Measurements from ENCODE around the gene UEVLD. TPM values are rescaled to one million over a fixed set of nuclear protein-coding genes. Genes with fewer than 3 reads are reported as not detected.

The UEVLD gene
- total RNA-seq, 3 donors from 2014 or later, result 28.5 to 54.4 (median 28.8) TPM

GRCh38 chr11:18501629-18502028 is 86.9 kb downstream of the UEVLD start:
- no peak overlapping the region for H3K27ac ChIP-seq
- no peaks in the 10 kb centered on the region for H3K4me1 ChIP-seq
- H3K36me3 ChIP-seq, result no peaks in the 10 kb centered on the region
- DNase-seq (ENCODE audit: low spot score in 2 of 2), result no peak
- H3K4me3 ChIP-seq, result no peak overlapping the region
- TF ChIP-seq, protein P1, sequence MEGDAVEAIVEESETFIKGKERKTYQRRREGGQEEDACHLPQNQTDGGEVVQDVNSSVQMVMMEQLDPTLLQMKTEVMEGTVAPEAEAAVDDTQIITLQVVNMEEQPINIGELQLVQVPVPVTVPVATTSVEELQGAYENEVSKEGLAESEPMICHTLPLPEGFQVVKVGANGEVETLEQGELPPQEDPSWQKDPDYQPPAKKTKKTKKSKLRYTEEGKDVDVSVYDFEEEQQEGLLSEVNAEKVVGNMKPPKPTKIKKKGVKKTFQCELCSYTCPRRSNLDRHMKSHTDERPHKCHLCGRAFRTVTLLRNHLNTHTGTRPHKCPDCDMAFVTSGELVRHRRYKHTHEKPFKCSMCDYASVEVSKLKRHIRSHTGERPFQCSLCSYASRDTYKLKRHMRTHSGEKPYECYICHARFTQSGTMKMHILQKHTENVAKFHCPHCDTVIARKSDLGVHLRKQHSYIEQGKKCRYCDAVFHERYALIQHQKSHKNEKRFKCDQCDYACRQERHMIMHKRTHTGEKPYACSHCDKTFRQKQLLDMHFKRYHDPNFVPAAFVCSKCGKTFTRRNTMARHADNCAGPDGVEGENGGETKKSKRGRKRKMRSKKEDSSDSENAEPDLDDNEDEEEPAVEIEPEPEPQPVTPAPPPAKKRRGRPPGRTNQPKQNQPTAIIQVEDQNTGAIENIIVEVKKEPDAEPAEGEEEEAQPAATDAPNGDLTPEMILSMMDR (IDR thresholded peaks at IDR 0.05), result no peak
- TF ChIP-seq POLR2AphosphoS5 (IDR thresholded peaks at IDR 0.05) (no peak), POLR2A (IDR thresholded peaks at IDR 0.05) (no peak)
- intact Hi-C loops (cut with DNase I; ENCODE audit: low total_unique reads), result no loop called here
- H3K9me3 ChIP-seq, result no peaks in the 10 kb centered on the region
- no peaks in the 10 kb centered on the region for H3K27me3 ChIP-seq

DNA sequence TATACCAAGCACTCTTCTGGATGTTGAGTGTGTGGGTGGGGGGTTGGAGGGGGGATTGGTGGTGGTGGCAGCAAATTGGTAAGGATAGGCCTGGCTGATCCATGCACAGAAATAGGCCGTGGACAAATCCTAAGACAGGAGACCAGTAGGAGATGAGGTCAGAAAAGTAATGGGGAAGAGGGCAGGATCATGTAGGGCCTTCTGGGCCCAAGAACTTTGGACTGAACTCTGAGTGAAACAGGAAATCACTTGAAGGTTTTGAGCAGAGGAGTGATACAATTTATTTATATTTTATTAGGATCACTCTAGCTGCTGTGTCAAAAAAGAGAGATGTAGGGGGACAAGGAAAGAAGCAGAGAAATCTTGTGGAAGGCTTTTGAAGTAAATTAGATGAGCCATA is 90.5 kb downstream of the UEVLD start:
- H3K36me3 ChIP-seq, result no peaks in the 10 kb centered on the region
- H3K9me3 ChIP-seq, result no peaks in the 10 kb centered on the region
- TF ChIP-seq POLR2A (IDR thresholded peaks at IDR 0.05) (no peak), POLR2AphosphoS5 (IDR thresholded peaks at IDR 0.05) (no peak)
- TF ChIP-seq, protein P1 (IDR thresholded peaks at IDR 0.05), result no peak
- intact Hi-C loops (cut with DNase I; ENCODE audit: low total_unique reads), result no loop called here
- H3K4me1 ChIP-seq, result no peaks in the 10 kb centered on the region
- H3K27ac ChIP-seq, result no peak overlapping the region
- DNase-seq (ENCODE audit: low spot score in 2 of 2), result no peak
- no peak overlapping the region for H3K4me3 ChIP-seq
- H3K27me3 ChIP-seq, result no peaks in the 10 kb centered on the region

DNA sequence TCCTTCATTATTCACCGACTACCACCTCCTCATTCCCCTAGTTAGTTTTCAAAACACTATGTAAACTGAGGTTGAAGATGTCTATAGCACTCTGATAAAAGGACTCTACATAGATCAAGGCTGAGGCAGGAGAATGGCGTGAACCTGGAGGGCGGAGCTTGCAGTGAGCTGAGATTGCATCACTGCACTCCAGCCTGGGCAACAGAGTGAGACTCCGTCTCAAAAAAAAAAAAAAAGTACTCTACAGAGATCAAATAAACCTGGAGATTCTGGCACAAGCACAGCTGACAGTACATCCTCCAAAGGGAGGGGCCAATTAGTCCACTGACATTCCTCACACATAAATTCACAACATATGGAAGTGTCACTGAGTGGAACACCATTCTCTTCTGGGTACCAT is 92.8 kb downstream of the UEVLD start:
- Histone ChIP-seq H3K27me3 (no peaks in the 10 kb centered on the region), H3K4me3 (no peak overlapping the region), H3K9me3 (no peaks in the 10 kb centered on the region), H3K36me3 (no peaks in the 10 kb centered on the region), H3K27ac (no peak overlapping the region), H3K4me1 (no peaks in the 10 kb centered on the region)
- DNase-seq (ENCODE audit: low spot score in 2 of 2), result no peak
- intact Hi-C loops (cut with DNase I; ENCODE audit: low total_unique reads), result no loop called here
- no peak for TF ChIP-seq POLR2AphosphoS5 (IDR thresholded peaks at IDR 0.05)
- TF ChIP-seq POLR2A (IDR thresholded peaks at IDR 0.05), result no peak

- H3K27ac ChIP-seq, result no peak overlapping the region
- no peak for TF ChIP-seq POLR2AphosphoS5 (IDR thresholded peaks at IDR 0.05)
- TF ChIP-seq, protein P1 (IDR thresholded peaks at IDR 0.05), result no peak
- no peak for TF ChIP-seq POLR2A (IDR thresholded peaks at IDR 0.05)
- H3K27me3 ChIP-seq, result no peaks in the 10 kb centered on the region
- intact Hi-C loops (cut with DNase I; ENCODE audit: low total_unique reads), result no loop called here
- DNase-seq (ENCODE audit: low spot score in 2 of 2), result no peak
- H3K4me1 ChIP-seq, result no peaks in the 10 kb centered on the region
- no peak overlapping the region for H3K4me3 ChIP-seq
- no peaks in the 10 kb centered on the region for H3K36me3 ChIP-seq
- no peaks in the 10 kb centered on the region for H3K9me3 ChIP-seq
Observed at GRCh38 chr11:18495271-18495670, 93.3 kb downstream of the UEVLD start.

DNA sequence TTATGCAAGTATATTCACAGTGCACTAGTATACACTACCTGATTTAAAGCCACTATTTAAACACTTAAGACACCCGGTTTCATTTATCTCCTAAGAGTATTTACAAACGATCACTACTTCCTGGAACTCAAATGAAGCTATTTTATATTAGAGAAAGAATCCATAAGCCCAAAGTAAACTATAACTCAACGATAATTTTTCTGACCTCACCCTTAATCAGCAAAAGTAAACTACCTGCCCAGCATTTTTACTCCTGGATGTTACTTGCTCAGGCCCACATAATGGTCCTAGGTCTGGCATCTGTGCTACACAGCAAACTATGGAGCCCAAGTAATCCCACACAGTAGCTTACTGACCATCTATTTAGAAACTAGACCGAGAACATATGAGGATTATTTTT is 95.2 kb downstream of the UEVLD start:
- peak overlapping the region in 1 of 2 donors; percentile 23 for H3K27ac ChIP-seq
- no peaks in the 10 kb centered on the region for H3K27me3 ChIP-seq
- H3K4me1 ChIP-seq, result no peaks in the 10 kb centered on the region
- H3K4me3 ChIP-seq, result no peak overlapping the region
- TF ChIP-seq POLR2AphosphoS5 (IDR thresholded peaks at IDR 0.05) (no peak), POLR2A (IDR thresholded peaks at IDR 0.05) (no peak)
- TF ChIP-seq, protein P1 (IDR thresholded peaks at IDR 0.05), result no peak
- DNase-seq (ENCODE audit: low spot score in 2 of 2), result no peak
- no peaks in the 10 kb centered on the region for H3K36me3 ChIP-seq
- intact Hi-C loops (cut with DNase I; ENCODE audit: low total_unique reads), result no loop called here
- H3K9me3 ChIP-seq, result no peaks in the 10 kb centered on the region

GRCh38 chr11:18492888-18493287 is 95.6 kb downstream of the UEVLD start:
- no peaks in the 10 kb centered on the region for H3K36me3 ChIP-seq
- H3K9me3 ChIP-seq, result no peaks in the 10 kb centered on the region
- no peaks in the 10 kb centered on the region for H3K27me3 ChIP-seq
- no peak for DNase-seq (ENCODE audit: low spot score in 2 of 2)
- H3K4me1 ChIP-seq, result no peaks in the 10 kb centered on the region
- intact Hi-C loops (cut with DNase I; ENCODE audit: low total_unique reads), result no loop called here
- no peak for TF ChIP-seq POLR2AphosphoS5 (IDR thresholded peaks at IDR 0.05)
- TF ChIP-seq POLR2A (IDR thresholded peaks at IDR 0.05), result no peak
- TF ChIP-seq, protein P1 (IDR thresholded peaks at IDR 0.05), result no peak
- no peak overlapping the region for H3K4me3 ChIP-seq
- H3K27ac ChIP-seq, result no peak overlapping the region
